ENCODE measurements around the gene SPRED3.
"Not testable (repeated sequence)": the region's sequence is repeated elsewhere in the genome, so short reads cannot be mapped to it uniquely, and the experiment has no call there.

SPRED3 gene, protein sequence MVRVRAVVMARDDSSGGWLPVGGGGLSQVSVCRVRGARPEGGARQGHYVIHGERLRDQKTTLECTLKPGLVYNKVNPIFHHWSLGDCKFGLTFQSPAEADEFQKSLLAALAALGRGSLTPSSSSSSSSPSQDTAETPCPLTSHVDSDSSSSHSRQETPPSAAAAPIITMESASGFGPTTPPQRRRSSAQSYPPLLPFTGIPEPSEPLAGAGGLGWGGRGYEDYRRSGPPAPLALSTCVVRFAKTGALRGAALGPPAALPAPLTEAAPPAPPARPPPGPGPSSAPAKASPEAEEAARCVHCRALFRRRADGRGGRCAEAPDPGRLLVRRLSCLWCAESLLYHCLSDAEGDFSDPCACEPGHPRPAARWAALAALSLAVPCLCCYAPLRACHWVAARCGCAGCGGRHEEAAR

DNA sequence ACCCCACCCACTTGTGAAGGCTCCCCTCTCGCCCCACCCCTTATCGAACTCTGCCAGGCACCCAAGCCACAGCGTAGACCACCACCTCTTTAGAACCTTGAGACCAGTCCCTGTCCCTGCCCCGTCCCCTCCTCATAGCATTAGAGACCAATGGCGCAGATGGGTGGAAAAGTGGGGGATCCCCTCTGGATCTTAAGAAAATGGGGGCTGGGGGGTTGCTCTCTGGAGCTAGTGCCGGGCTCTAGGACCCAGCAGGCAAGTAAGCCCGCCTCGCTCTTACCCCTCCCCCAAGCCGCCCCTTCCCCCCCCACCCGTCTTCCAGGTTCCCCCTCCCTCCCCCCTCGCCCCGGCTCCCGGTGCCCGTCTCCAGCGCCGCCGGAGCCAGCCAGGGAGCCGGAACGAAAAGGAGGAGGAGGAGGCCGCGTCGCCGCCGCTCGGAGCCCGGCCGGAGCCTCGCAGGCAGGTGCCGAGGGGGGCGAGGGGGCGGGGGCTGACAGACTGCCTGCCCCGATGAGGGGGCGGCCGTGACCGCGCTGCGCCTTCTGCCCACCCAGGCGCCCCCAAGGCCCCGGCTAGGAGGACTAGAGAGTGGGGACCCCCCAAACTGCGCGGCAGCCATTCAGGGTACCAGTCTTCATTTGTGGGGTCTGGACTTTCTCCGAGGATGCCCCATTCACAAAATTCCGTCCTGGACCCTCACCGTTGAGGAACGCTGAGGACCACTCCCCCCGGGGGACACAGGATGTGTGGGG lies at the start of gene SPRED3:
SPRED3 (plus strand) TSS at position 349 of the 752 bp plus-strand sequence. CDS start 1,606 bp downstream, outside the sequence.
- peak; percentile 53 for DNase-seq

DNA sequence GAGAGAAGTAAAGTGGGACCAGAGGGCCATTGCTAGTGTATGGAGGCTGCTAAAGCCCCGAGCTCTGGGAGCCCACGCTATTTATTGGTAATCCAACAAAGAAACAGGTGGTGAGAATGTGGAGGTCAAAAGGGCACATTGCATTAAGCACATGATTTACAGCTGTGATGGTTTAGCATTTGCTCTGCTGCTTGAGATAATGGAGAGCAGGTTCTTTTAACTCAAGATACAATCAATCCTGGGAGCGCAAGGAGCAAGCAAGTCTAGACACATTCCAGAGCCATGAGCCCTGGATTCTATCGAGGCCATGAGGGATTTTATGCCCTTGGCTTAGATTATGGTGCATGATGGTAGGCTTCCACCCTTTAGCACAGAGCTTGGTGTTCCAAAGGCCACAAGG lies 49.5 kb upstream of the SPRED3 start:
- DNase-seq: not testable (repeated sequence)

DNA sequence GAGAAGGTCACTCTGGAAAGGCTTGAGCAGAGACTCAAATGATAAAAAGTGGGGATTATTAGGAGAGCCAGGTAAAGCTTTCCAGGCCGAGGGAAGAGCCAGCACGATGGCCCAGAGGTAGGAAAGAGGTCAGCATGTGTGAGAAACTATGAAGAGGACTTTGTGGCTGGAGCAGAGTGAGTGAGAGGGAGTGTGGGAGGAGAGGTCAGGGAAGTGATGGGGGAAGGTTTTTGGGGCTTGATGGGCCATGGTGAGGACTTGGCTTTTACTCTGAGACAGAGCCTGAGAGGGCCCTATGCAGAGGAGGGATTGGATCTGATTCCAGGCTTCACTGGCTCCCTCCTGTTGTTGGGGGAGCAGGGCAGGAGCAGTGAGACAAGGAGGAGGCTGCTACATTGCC lies 47.6 kb upstream of the SPRED3 start:
- no peak for DNase-seq

DNA sequence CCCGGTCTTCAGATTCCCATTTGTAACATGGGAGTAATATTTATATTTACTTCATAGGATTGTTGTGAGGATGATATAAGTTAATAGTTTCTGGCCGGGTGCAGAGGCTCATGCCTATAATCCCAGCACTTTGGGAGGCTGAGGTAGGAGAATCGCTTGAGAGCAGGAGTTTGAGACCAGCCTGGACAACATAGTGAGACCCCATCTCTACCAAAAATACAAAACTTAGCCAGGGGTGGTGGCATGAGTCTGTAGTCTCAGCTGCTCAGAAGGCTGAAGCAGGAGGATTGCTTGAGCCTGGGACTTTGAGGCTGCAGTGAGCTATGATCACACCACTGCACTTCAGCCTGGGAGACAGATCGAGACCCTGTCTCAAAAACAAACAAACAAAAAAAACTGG lies 41.7 kb upstream of the SPRED3 start:
- DNase-seq: no peak

DNA sequence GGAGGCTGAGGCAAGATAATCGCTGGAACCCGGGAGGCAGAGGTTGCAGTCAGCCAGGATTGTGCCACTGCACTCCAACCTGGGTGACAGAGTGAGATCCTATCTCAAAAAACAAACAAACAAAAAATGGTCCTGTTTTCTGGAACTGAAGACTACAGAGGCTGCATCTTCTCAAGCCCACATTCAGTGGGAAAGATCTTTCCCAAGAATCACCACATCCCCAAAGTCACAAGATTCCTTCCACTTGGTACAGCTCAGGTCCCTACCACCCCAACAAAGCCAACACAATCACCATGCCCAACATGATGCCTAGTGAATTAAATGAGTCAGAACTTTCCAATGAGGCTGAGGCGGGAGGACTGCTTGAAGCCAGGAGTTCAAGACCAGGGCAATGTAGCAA lies 37.6 kb upstream of the SPRED3 start:
- DNase-seq: no peak

DNA sequence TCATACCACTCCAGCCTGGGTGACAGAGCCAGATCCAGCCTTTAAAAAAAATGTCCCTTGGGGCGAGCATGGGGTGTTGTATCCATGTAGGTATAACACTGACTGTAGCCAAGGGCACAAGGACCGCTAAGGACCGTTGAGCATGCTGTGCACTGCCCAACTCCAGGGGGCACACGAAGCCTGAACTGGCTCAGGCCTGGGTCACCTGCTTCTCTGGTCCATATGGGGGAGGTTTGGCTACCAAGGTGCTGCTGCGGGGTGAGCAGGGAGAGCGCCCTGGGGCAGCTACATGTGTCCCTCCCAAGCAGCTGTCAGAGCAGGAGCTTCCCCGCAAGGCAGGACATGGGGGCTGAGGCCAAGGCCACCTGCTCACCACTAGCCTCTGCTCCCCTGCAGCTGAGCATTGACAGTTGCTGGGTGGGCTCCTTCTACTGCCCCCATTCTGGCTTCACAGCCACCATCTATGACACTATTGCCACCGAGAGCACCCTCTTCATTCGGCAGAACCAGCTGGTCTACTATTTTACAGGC lies 36.6 kb upstream of the SPRED3 start:
- DNase-seq: no peak

DNA sequence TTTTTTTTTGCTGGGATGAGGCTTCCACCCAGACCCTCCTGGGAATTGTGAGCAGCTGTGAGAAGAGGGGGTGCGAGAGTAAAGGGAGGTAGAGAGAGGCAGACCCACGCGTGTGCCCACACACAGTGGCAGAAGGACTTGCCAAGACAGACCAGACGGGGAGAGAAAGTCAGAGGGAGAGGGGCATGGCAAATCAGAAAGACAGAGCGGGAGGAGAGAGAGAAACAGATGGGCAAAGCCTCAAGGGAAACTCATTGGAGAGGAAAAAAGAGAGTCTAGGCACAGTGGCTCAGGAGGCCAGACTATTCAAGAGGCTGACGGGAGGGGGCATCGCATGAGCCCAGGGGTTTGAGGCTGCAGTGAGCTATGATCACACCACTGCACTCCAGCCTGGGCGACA lies 35.9 kb upstream of the SPRED3 start:
- peak; percentile 87 for DNase-seq

DNA sequence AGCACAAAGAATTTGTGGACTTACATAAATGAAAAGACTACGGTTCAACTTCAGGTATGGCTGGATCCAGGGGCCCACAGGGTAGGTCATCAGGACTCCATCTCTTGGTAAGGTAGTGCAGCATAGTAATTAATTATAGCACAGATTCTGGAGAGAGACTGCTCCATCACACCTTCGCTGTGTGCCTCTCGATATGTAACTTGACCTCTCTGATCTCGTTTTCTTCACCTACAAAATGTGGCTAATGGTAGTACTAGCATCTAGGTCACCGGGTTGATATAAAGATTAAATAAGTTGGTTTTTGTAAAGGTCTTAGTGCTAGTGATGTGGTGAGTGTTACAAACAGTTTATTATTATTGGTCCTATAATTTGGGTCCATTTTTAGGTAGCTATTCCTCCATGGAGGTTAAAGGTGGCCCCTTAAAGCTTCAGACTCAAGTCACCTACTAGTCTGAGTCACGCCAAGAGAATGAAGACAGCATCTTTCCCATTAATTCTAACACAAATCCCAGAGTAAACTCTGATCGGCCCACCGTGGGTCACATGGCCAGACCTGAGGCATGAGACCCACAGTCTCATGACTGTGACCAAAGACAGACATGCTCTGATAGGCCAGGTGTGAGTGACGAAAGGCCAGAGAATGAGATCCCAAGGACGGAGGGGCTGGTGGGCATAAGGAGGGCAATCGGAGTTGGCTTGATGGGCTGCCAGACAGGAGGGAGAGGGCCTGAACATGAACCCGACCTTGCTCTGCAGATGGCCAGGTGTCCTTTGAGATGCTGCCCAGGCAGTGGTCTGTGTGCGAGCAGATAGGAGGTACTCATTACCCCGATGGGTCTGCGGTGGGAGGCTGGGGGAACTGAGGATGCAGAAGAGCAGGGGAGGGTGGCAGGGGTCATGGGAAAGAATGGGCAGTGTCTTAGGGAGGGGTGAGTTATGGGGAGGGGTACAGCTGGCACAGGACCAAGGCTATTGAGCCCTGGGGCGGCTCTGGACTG lies 32.5 kb upstream of the SPRED3 start:
- no peak for DNase-seq

DNA sequence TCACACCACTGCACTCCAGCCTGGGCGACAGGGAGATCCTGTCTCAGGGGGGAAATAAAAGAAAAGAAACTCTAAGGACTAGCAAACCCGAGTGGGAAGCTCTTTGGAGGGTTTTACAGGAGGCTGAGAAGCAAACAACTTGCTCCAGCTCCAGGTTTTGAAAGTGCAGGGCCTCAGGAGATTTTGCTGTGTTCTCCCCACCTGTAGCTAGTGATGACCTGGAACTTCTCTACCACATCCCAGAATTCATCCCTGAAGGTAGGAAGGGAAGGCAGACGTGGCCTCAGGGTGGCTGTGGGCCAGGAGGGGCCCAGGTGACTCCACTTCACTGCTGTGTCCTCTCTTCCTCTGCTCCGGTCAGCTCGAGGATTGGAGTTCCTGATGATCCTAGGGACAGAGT lies 30.4 kb upstream of the SPRED3 start:
- no peak for DNase-seq

DNA sequence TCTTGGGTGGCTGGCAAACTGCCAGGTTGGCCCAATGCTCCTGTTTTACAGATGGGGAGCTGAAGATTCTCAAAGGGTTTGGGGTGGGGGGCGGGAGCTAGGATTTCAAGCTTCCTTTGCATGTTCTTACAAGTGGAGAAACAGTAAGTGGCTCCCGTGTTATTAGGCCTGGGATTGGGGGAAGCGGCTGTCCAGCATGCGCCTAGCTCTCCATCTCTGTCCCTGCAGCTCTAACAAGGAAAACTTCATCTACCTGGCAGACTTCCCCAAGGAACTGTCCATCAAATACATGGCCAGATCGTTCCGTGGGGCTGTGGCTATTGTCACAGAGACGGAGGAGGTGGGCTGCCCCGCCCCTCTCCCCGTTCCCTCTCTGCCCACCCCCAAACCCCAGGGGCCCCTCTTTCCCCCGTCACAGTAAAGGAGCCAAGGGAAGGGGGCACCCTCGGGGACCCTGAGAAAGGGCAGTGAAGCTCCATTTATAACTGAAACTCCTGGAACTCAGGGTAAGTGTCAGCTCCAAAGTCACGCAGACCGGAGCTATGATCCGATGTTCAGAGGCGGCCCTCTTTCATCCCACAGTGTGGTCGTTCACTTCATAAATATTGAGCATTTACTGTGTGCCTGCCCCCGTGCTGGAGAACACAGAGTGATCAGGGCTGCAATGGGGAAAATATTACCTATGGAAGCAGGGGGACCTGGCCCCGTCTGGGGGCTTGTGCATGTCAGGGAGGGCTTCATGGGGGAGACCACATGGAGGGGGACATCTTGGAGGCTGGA lies 29.1 kb upstream of the SPRED3 start:
- no peak for DNase-seq

DNA sequence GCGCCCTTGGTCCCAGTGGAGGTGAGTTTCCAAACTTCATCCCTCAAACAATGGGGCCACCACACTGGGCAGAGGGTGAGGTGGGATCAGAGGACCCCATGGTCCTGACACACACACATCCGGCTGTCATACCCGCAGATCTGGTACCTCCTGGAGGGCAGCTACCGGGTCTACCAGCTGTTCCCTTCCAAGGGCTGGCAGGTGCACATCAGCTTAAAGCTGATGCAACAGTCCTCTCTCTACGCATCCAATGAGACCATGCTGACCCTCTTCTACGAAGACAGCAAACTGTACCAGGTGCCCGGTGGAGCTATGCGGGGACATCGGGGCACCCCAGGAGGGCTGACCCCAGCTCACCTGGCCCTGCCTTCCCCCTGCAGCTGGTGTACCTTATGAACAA lies 28.1 kb upstream of the SPRED3 start:
- no peak for DNase-seq

DNA sequence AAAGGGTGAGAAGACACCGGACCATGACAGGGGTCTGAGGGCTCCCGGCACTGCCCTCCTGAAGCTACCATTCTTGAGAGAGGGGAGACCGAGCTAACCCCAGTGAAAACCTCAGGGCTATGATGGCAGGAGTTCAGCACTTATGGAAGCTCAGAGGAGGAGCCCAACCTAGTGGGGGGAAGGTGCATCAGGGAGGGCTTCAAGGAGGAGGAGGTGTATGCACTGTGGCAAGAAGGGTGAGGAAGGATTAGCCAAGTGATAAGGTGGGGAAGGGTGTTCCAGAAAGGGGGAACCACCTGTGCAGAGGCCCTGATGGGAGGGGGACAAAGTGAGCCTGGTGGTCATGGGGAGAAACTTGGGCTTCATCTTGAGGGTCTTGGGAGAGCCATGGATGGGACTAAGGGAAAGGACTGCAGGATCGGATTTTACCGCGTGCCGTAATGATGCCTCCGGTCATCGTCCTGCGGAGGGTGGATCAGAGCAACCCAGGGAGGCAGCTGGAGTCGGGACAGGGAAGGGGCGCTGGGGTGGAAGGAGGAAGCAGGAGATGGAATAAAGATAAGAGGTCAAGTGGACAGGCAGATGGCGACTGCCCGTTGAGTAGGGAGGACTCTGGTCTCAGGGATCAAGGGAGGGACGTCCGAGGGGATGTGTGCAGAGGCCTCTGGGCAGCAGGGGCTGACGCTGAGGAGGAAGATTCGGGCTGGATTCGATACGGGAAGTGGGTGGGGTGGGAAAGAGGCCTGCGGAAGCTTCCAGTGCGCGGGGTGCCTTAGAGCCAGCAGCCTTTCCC lies 27.5 kb upstream of the SPRED3 start:
- no peak for DNase-seq

DNA sequence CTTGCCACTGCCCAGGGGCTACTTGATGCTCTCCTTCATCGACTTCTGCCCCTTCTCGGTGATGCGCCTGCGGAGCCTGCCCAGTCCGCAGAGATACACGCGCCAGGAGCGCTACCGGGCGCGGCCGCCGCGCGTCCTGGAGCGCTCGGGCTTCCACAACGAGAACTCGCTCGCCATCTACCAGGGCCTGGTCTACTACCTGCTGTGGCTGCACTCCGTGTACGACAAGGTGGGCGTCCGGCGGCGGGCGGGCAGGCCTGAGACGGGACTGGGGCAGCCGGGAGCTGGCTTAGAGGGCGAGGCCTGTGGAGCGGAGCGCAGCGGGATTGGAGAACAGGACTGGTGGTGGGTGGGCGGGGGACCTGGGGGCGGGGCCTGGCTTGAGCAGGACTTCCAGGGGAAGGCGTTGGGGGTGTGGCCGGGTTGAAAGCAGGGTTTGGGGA lies 26.8 kb upstream of the SPRED3 start:
- DNase-seq: peak; percentile 90

DNA sequence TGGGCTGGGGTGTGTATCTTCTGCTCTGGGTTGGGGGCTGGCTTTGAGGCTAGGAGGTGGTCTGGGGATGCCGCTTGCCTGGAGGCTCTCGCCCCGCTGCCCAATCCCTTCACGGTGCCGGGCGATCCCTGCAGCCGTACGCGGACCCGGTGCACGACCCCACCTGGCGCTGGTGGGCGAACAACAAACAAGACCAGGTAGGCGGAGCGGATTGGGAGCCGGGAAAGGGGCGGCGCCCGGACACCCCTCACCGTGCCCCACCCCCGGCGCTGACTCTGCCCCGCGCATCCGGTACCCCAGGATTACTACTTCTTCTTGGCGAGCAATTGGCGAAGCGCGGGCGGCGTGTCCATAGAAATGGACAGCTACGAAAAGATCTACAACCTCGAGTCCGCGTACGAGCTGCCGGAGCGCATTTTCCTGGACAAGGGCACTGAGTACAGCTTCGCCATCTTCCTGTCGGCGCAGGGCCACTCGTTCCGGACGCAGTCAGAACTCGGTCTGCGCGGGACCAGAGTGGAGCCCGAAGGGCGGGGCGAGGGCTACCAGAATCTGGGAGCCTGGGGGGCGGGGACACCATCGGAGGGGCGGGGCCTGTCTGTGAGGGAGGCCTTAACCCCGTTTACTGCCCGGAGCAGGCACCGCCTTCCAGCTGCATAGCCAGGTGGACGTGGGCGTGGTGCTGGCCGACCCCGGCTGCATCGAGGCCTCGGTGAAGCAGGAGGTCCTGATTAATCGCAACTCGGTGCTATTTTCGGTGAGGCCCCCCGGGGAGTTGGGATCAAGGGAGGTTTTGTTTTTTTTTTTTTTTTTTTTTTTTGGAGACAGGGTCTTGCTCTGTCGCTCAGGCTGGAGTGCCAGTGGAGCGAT lies 26.2 kb upstream of the SPRED3 start:
- DNase-seq: peak; percentile 80

DNA sequence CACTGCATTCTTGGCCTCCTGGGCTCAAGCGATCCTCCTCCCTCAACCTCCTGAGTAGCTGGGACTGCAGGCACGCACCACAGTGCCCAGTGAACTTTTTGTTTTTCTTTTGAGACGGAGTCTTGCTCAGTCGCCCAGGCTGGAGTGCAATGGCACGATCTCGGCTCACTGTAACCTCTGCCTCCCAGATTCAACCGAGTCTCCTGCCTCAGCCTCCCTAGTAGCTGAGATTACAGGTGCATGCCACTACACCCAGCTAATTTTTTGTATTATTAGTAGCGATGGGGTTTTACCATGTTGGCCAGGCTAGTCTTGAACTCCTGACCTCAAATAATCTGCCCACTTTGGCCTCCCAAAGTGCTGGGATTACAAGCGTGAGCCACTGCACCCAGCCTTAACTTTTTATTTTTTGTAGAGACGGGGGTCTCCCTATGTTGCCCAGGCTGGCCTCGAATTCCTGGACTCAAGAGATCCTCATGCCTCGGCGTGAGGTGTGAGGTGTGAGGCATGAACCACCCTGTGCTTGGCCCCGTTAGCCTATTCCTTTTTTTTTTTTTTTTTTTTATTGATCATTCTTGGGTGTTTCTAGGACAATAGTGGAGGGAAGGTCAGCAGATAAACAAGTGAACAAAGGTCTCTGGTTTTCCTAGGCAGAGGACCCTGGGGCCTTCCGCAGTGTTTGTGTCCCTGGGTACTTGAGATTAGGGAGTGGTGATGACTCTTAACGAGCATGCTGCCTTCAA lies 25.4 kb upstream of the SPRED3 start:
- DNase-seq: not testable (repeated sequence)

DNA sequence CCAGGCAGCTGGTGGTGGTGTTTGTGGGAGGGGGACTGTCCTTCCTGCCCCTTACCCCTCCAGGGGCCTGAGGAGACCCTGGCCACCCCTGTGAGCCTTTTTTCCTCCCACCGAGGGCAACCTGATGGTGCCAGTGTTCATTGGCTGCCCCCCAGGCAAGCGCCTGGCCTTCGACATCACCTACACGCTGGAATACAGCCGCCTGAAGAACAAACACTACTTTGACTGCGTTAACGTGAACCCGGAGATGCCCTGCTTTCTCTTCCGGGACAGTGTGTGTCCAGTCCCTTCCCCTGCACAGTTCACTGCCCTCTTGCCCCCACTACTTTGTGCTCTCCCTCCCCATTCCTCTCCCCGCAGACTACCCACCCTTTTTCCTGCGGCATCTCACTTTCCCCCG lies 21.5 kb upstream of the SPRED3 start:
- DNase-seq: no peak

DNA sequence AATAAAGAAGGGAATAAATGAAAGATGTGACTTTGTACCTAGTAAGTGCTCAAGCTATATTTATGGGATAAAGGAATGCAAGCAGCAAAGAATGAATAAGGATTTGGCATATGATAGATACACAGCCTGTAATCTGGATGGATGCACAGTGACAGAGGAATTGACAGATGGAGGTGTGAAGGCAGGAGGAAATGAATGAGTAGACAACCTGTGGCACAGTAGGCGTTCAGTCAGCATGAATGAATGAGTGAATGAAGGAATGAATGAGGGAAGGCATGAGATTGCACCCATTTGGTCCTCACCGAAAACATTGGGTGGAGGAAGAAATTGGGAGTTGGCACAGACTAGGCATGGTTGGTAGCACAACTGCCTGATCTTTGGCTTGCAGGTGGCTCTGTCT lies 18.9 kb upstream of the SPRED3 start:
- no peak for DNase-seq

DNA sequence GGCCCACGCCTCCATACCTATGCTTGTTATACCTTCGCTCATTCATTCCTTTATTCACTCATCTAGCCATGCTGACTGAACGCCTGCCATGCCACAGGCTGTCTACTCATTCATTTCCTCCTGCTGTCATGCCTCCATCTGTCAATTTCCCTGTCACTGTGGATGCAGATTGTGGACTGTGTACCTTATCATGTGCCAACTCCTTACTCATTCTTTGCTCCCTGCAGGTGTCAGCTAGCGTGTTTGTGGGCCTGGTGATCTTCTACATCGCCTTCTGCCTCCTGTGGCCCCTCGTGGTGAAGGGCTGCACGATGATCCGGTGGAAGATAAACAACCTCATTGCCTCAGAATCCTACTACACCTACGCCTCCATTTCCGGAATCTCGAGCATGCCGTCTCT lies 18.2 kb upstream of the SPRED3 start:
- DNase-seq: no peak

DNA sequence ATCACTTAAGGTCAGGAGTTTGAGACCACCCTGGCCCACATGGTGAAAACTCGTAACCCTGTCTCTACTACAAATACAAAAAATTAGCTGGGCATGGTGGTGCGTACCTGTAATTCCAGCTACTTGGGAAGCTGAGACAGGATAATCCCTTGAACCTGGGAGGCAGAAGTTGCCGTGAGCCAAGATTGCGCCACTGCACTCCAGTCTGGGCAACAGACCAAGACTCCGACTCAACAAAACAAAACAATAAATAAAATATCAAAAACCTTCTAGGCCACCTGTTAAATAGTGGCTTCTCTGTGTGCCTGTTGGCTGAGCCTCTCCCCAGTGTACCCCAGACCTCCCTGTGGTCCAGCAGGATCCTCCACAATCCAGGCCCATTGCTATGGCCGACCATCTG lies 17.4 kb upstream of the SPRED3 start:
- no peak for DNase-seq
